ENCODE measurements around the gene NSG1. TPM values are rescaled to one million over a fixed set of nuclear protein-coding genes. Genes with fewer than 3 reads are reported as not detected.
"Not testable (repeated sequence)": the region's sequence is repeated elsewhere in the genome, so short reads cannot be mapped to it uniquely, and the experiment has no call there.

Gene NSG1
- total RNA-seq, 1 donor from 2014 or later, result 0.27 TPM

DNA sequence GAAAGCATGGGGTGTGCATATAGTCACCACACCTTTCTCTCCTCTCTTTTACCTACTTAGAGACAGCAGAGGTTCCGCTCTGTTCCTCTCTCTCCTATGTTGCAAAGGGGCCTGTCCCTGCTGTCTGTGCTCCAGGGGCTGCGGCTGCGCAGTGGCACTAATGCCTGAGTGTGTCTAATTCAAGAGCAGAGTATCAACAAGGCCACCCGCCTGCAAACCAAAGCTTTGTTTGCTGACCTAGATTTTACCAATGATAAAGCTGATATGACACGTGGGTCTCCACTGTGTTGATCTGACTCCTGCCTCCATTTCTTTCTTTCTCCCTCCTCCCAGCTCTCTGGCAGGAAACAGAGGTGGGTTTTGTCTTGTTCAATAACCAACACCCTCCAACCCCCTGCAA is 74.9 kb downstream of the NSG1 start:
- DNase-seq (ENCODE audit: low read depth), result no peak

DNA sequence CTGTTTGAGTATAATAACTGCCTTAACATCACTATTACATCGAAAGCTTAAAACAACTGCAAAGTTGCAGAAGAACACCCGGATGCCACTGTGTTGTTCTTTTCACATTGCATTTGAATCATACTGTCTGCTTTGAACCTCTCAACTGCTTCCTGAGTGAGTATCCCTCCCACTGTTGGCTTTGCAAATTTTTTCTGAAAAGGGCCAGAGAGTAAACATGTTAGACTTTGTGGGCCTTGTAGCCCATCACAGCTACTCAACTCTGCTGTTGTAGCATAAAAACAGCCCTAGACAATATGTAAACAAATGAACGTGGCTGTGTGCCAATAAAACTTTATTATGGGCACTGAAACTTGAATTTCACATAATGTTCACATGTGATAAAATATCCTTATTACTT is 76.1 kb downstream of the NSG1 start:
- no peak for DNase-seq (ENCODE audit: low read depth)

DNA sequence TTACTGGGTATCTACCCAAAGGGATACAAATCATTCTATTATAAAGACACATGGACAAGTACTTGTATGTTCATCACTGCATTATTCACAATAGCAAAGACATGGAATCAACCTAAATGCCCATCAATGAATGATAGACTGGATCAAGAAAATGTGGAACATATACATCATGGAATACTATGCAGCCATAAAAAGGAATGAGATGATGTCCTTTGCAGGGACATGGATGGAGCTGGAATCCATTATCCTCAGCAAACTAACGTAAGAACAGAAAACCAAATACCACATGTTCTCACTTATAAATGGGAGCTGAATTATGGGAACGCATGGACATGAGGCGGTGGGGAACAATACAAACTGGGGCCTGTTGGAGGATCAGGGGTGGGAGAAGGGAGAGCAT is 78.3 kb downstream of the NSG1 start:
- DNase-seq (ENCODE audit: low read depth), result not testable (repeated sequence)

Other genes starting within 250 kb of the NSG1 start
- gene OTOP1, start 160.2 kb upstream of the NSG1 start, total RNA-seq, result not detected in 2 replicates
- gene TMEM128, start 138.9 kb upstream of the NSG1 start, total RNA-seq, result 16.9 and 18.5 TPM in 2 replicates
- gene LYAR, start 96.9 kb upstream of the NSG1 start, total RNA-seq, result 17.5 and 21.6 TPM in 2 replicates
- gene ZBTB49, start 96.9 kb upstream of the NSG1 start, total RNA-seq, result 2.2 and 8.7 TPM in 2 replicates
- 24.3 and 29.4 TPM in 2 replicates for gene STX18, start 154.9 kb downstream of the NSG1 start, total RNA-seq

All from myocyte (in vitro differentiated cells).